Mesothelial cell of epicardium (in vitro differentiated cells): Measurements from ENCODE around the gene FGF23. TPM values are rescaled to one million over a fixed set of nuclear protein-coding genes. Genes with fewer than 3 reads are reported as not detected.

ENCODE experiments used
- DNase-seq, 2 experiments: peaks; one replicate each; pipeline ENCODE4 v3.0.0; 2021; ENCODE audit warnings: low spot score in 2 of 2; ENCODE audit not compliant: unreplicated experiment in 2 of 2
- H3K27ac Mint-ChIP-seq: 2 replicates; pipeline ENCODE4 v1.8.0; 2021; ENCODE audit warnings: mixed read lengths
- H3K27me3 Mint-ChIP-seq: 2 replicates; pipeline ENCODE4 v1.8.0; 2021; ENCODE audit warnings: low read depth, mixed read lengths
- H3K36me3 Mint-ChIP-seq: 2 replicates; pipeline ENCODE4 v1.8.0; 2021; ENCODE audit warnings: mixed read lengths
- H3K4me1 Mint-ChIP-seq: 2 replicates; pipeline ENCODE4 v1.8.0; 2021; ENCODE audit warnings: mixed read lengths
- H3K4me3 Mint-ChIP-seq: 2 replicates; pipeline ENCODE4 v1.8.0; 2021; ENCODE audit warnings: mild to moderate bottlenecking, moderate library complexity, mixed read lengths
- H3K9me3 Mint-ChIP-seq: 2 replicates; pipeline ENCODE4 v1.8.0; 2021; ENCODE audit warnings: mixed read lengths
- CTCF ChIP-seq: fragments of 200-600 bp; sonication (generic); IDR thresholded peaks from one replicate; pipeline ENCODE4 v1.5.0; 2021; ENCODE audit warnings: antibody characterized with exemption; ENCODE audit not compliant: unreplicated experiment
- total RNA-seq: library from RNA; stranded (reverse); gene quantifications from 3 replicates; pipeline ENCODE4 v1.2.1, GENCODE V29; 2021

Gene FGF23
- total RNA-seq, 1 donor from 2014 or later: not detected

GRCh38 chr12:4346931-4347330 is 32.6 kb downstream of the FGF23 start:
- TF ChIP-seq CTCF: no peak
- peaks cover 19% of the 10 kb centered on the region for H3K9me3 Mint-ChIP-seq
- H3K36me3 Mint-ChIP-seq: peaks cover 36% of the 10 kb centered on the region
- DNase-seq: no peak
- no peak overlapping the region for H3K4me3 Mint-ChIP-seq
- no peaks in the 10 kb centered on the region for H3K4me1 Mint-ChIP-seq
- H3K27me3 Mint-ChIP-seq: no peaks in the 10 kb centered on the region
- H3K27ac Mint-ChIP-seq: no peak overlapping the region

GRCh38 chr12:4331842-4332241 is 47.7 kb downstream of the FGF23 start:
- peaks cover 11% of the 10 kb centered on the region for H3K4me1 Mint-ChIP-seq
- peaks cover 3% of the 10 kb centered on the region for H3K9me3 Mint-ChIP-seq
- H3K36me3 Mint-ChIP-seq: peaks cover 31% of the 10 kb centered on the region
- no peaks in the 10 kb centered on the region for H3K27me3 Mint-ChIP-seq
- DNase-seq: no peak
- H3K4me3 Mint-ChIP-seq: no peak overlapping the region
- no peak overlapping the region for H3K27ac Mint-ChIP-seq
- no peak for TF ChIP-seq CTCF

- no peak for TF ChIP-seq CTCF
- DNase-seq: no peak
These were observed 48.3 kb downstream of the FGF23 start for GRCh38 chr12:4331221-4331620.

GRCh38 chr12:4330203-4330602 is 49.3 kb downstream of the FGF23 start:
- TF ChIP-seq CTCF: no peak
- Mint-ChIP-seq H3K4me1 (peaks cover 14% of the 10 kb centered on the region), H3K9me3 (peaks cover 3% of the 10 kb centered on the region), H3K4me3 (no peak overlapping the region), H3K27me3 (no peaks in the 10 kb centered on the region), H3K36me3 (peaks cover 18% of the 10 kb centered on the region), H3K27ac (peak overlapping the region; percentile 23)
- no peak for DNase-seq

More at GRCh38 chr12:4331221-4331620, 48.3 kb downstream of the FGF23 start:
- Mint-ChIP-seq H3K27me3 (no peaks in the 10 kb centered on the region), H3K36me3 (peaks cover 26% of the 10 kb centered on the region), H3K27ac (peak overlapping the region; percentile 1), H3K4me1 (peaks cover 11% of the 10 kb centered on the region), H3K9me3 (peaks cover 3% of the 10 kb centered on the region), H3K4me3 (no peak overlapping the region)

GRCh38 chr12:4327293-4327692 is 52.2 kb downstream of the FGF23 start:
- Mint-ChIP-seq H3K27ac (no peak overlapping the region), H3K27me3 (no peaks in the 10 kb centered on the region), H3K36me3 (peaks cover 7% of the 10 kb centered on the region), H3K4me3 (no peak overlapping the region), H3K4me1 (peaks cover 24% of the 10 kb centered on the region), H3K9me3 (no peaks in the 10 kb centered on the region)
- DNase-seq: no peak
- TF ChIP-seq CTCF: no peak

- DNase-seq: no peak
- no peak overlapping the region for H3K27ac Mint-ChIP-seq
- H3K27me3 Mint-ChIP-seq: no peaks in the 10 kb centered on the region
- no peak overlapping the region for H3K4me3 Mint-ChIP-seq
- H3K36me3 Mint-ChIP-seq: peaks cover 7% of the 10 kb centered on the region
- TF ChIP-seq CTCF: no peak
- no peaks in the 10 kb centered on the region for H3K9me3 Mint-ChIP-seq
- H3K4me1 Mint-ChIP-seq: peaks cover 28% of the 10 kb centered on the region
These were observed 53.5 kb downstream of the FGF23 start for GRCh38 chr12:4325966-4326365.
